Astrocyte (in vitro differentiated cells and primary cell): ENCODE measurements around the gene ZNF516. TPM values are rescaled to one million over a fixed set of nuclear protein-coding genes. Genes with fewer than 3 reads are reported as not detected.

Experiments
- DNase-seq: peaks from one replicate; pipeline ENCODE4 v3.0.0-alpha.2; 2010; ENCODE audit warnings: low read depth
- FAIRE-seq: peaks from 2 replicates; lab custom pipeline; 2011; peaks lifted over from hg19 to GRCh38; lab: Jason Lieb, UNC
- H2AFZ ChIP-seq: 2 replicates; pipeline ENCODE4 v1.6.0; 2012; ENCODE audit warnings: low read depth, low read length, inconsistent platforms
- H3K27ac ChIP-seq: 2 replicates; pipeline ENCODE4 v1.5.1; 2011; ENCODE audit warnings: low read depth, low read length, inconsistent platforms
- H3K27me3 ChIP-seq: 2 replicates; pipeline ENCODE4 v1.6.0; 2011; ENCODE audit warnings: low read length, inconsistent platforms; ENCODE audit not compliant: insufficient read depth
- H3K36me3 ChIP-seq: 2 replicates; pipeline ENCODE4 v1.5.1; 2011; ENCODE audit warnings: low read length, inconsistent platforms; ENCODE audit not compliant: insufficient read depth
- H3K4me1 ChIP-seq: 2 replicates; pipeline ENCODE4 v1.5.1; 2011; ENCODE audit warnings: low read length, inconsistent platforms; ENCODE audit not compliant: insufficient read depth
- H3K4me2 ChIP-seq: 2 replicates; pipeline ENCODE4 v1.6.0; 2012; ENCODE audit warnings: low read length, inconsistent platforms
- H3K4me3 ChIP-seq: 2 replicates; pipeline ENCODE4 v1.5.1; 2011; ENCODE audit warnings: low read depth, mild to moderate bottlenecking, low read length, inconsistent platforms; ENCODE audit not compliant: insufficient read depth
- H3K79me2 ChIP-seq: 2 replicates; pipeline ENCODE4 v1.6.0; 2012; ENCODE audit warnings: mild to moderate bottlenecking, low read length, inconsistent platforms; ENCODE audit not compliant: insufficient read depth
- H3K9ac ChIP-seq: 2 replicates; pipeline ENCODE4 v1.6.0; 2012; ENCODE audit warnings: mild to moderate bottlenecking, low read length, inconsistent platforms
- H3K9me3 ChIP-seq: 2 replicates; pipeline ENCODE4 v1.5.1; 2012; ENCODE audit warnings: low read depth, mild to moderate bottlenecking, low read length, inconsistent platforms; ENCODE audit not compliant: insufficient read depth
- H4K20me1 ChIP-seq: 2 replicates; pipeline ENCODE4 v1.6.0; 2012; ENCODE audit warnings: low read length, inconsistent platforms; ENCODE audit not compliant: insufficient read depth
- H3K27ac Mint-ChIP-seq: one replicate; pipeline ENCODE4 v1.8.0; 2021; ENCODE audit warnings: mild to moderate bottlenecking, mixed read lengths; ENCODE audit not compliant: unreplicated experiment
- H3K27me3 Mint-ChIP-seq: one replicate; pipeline ENCODE4 v1.8.0; 2021; ENCODE audit warnings: low read depth, mixed read lengths; ENCODE audit not compliant: unreplicated experiment
- H3K36me3 Mint-ChIP-seq: one replicate; pipeline ENCODE4 v1.8.0; 2021; ENCODE audit warnings: low read depth, mixed read lengths; ENCODE audit not compliant: unreplicated experiment
- H3K4me1 Mint-ChIP-seq: one replicate; pipeline ENCODE4 v1.8.0; 2021; ENCODE audit warnings: low read depth, mixed read lengths; ENCODE audit not compliant: unreplicated experiment
- H3K4me3 Mint-ChIP-seq: one replicate; pipeline ENCODE4 v1.8.0; 2021; ENCODE audit warnings: mild to moderate bottlenecking, moderate library complexity, mixed read lengths; ENCODE audit not compliant: unreplicated experiment
- H3K9me3 Mint-ChIP-seq: one replicate; pipeline ENCODE4 v1.8.0; 2021; ENCODE audit warnings: mild to moderate bottlenecking, mixed read lengths; ENCODE audit not compliant: unreplicated experiment
- EZH2 ChIP-seq: IDR thresholded peaks from 2 replicates; pipeline ENCODE4 v1.6.1; 2012; ENCODE audit warnings: mild to moderate bottlenecking, low read length, inconsistent platforms; ENCODE audit not compliant: insufficient read depth
- total RNA-seq: library from RNA; stranded (reverse); gene quantifications from 2 replicates; pipeline ENCODE4 v1.2.1, GENCODE V29; 2021
- TF ChIP-seq, protein P1 (sequence below): IDR thresholded peaks from 2 replicates; pipeline ENCODE4 v1.5.1; 2011; ENCODE audit warnings: low read depth, mild to moderate bottlenecking, inconsistent platforms, low read length, moderate library complexity; ENCODE audit not compliant: insufficient read depth

Gene ZNF516
- total RNA-seq, 1 donor from 2014 or later: 59.8 TPM

DNA sequence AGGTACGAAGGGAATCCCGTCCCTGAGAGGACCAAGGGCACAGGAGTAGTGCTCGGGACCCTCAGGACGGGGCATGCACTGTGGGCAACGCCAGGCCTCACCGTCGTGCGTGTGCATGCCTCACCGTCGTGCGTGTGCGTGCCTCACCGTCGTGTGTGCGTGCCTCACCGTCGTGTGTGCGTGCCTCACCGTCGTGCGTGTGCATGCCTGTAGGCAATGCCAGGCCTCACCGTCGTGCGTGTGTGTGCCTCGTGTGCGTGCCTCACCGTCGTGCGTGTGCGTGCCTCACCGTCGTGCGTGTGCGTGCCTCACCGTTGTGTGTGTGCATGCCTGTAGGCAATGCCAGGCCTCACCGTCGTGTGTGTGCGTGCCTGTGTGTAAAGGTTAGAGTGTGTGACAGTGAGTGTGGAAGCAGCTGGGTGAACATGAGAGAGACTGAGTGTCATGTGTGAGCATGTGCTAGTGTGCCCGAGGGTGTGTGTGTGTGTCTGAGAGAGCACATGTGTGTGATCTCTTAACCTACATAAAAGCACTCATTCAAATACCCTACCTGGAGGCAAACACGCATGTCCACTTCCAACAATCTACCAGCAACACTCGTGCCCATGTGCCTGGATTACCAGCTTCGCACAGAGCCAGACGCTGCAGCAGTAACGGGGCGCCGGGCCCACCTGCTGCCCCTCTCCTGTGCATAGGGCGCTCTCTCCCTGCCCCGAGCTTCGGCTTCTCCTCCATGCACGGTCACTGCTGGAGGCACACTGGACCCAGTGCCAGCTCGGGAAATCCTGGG lies 36.3 kb downstream of the ZNF516 start:
- Histone ChIP-seq H3K4me2 (peak overlapping the region; percentile 82), H3K27me3 (no peaks in the 10 kb centered on the region), H2AFZ (no peak overlapping the region), H3K4me3 (peak overlapping the region; percentile 32), H3K27ac (peak overlapping the region; percentile 98), H4K20me1 (peaks cover 10% of the 10 kb centered on the region), H3K9me3 (no peaks in the 10 kb centered on the region), H3K9ac (peak overlapping the region; percentile 80), H3K79me2 (peaks cover 84% of the 10 kb centered on the region), H3K36me3 (peaks cover 2% of the 10 kb centered on the region), H3K4me1 (peaks cover 43% of the 10 kb centered on the region)
- Mint-ChIP-seq H3K4me3 (no peak overlapping the region), H3K27me3 (no peaks in the 10 kb centered on the region), H3K27ac (peak overlapping the region; percentile 90), H3K36me3 (peaks cover 17% of the 10 kb centered on the region), H3K9me3 (no peaks in the 10 kb centered on the region), H3K4me1 (peaks cover 50% of the 10 kb centered on the region)
- DNase-seq (no peak), FAIRE-seq (no peak)
- TF ChIP-seq, protein P1, sequence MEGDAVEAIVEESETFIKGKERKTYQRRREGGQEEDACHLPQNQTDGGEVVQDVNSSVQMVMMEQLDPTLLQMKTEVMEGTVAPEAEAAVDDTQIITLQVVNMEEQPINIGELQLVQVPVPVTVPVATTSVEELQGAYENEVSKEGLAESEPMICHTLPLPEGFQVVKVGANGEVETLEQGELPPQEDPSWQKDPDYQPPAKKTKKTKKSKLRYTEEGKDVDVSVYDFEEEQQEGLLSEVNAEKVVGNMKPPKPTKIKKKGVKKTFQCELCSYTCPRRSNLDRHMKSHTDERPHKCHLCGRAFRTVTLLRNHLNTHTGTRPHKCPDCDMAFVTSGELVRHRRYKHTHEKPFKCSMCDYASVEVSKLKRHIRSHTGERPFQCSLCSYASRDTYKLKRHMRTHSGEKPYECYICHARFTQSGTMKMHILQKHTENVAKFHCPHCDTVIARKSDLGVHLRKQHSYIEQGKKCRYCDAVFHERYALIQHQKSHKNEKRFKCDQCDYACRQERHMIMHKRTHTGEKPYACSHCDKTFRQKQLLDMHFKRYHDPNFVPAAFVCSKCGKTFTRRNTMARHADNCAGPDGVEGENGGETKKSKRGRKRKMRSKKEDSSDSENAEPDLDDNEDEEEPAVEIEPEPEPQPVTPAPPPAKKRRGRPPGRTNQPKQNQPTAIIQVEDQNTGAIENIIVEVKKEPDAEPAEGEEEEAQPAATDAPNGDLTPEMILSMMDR: no peak
- TF ChIP-seq EZH2: no peak

DNA sequence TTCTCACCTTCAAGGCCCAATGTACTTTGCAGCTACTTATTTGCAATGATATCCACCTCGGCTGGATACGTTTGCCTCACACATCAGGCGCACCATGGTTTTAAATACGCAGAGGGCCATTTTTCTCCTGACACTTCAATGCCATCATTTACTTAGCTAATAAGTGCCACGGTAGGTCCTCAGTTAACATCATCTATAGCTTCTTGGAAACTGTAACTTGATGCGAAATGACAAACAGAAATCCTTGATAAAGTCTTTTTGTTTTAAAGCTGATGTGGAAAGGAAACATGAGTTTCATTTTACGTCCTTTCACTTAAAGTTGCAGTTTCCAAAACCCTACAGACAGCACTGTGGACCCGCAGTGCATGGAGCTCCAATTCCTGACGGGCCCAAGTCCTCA lies 37.1 kb downstream of the ZNF516 start:
- H3K4me1 Mint-ChIP-seq: peaks cover 56% of the 10 kb centered on the region
- H3K4me3 ChIP-seq: no peak overlapping the region

More for the DNA sequence above, 37.1 kb downstream of the ZNF516 start:
- H3K27ac Mint-ChIP-seq: peak overlapping the region; percentile 93
- H3K36me3 ChIP-seq: peaks cover 2% of the 10 kb centered on the region
- H3K27ac ChIP-seq: peak overlapping the region; percentile 36
- H3K9me3 ChIP-seq: no peaks in the 10 kb centered on the region
- no peaks in the 10 kb centered on the region for H3K9me3 Mint-ChIP-seq
- no peaks in the 10 kb centered on the region for H3K27me3 Mint-ChIP-seq
- peaks cover 89% of the 10 kb centered on the region for H3K79me2 ChIP-seq
- H3K27me3 ChIP-seq: no peaks in the 10 kb centered on the region
- peaks cover 17% of the 10 kb centered on the region for H3K36me3 Mint-ChIP-seq
- FAIRE-seq (no peak), DNase-seq (no peak)
- peak overlapping the region; percentile 52 for H3K4me2 ChIP-seq
- no peak overlapping the region for H3K9ac ChIP-seq
- TF ChIP-seq, protein P1: no peak
- TF ChIP-seq EZH2: no peak
- peaks cover 45% of the 10 kb centered on the region for H3K4me1 ChIP-seq
- no peak overlapping the region for H2AFZ ChIP-seq
- peaks cover 10% of the 10 kb centered on the region for H4K20me1 ChIP-seq
- no peak overlapping the region for H3K4me3 Mint-ChIP-seq
